Measurements from ENCODE around the gene TSC22D1. TPM values are rescaled to one million over a fixed set of nuclear protein-coding genes. Genes with fewer than 3 reads are reported as not detected.

Gene TSC22D1
- total and polyA plus RNA-seq, 2 of the 4 experiments (the other 2 are of a cell fraction) = 30.8 to 42.2 TPM

DNA sequence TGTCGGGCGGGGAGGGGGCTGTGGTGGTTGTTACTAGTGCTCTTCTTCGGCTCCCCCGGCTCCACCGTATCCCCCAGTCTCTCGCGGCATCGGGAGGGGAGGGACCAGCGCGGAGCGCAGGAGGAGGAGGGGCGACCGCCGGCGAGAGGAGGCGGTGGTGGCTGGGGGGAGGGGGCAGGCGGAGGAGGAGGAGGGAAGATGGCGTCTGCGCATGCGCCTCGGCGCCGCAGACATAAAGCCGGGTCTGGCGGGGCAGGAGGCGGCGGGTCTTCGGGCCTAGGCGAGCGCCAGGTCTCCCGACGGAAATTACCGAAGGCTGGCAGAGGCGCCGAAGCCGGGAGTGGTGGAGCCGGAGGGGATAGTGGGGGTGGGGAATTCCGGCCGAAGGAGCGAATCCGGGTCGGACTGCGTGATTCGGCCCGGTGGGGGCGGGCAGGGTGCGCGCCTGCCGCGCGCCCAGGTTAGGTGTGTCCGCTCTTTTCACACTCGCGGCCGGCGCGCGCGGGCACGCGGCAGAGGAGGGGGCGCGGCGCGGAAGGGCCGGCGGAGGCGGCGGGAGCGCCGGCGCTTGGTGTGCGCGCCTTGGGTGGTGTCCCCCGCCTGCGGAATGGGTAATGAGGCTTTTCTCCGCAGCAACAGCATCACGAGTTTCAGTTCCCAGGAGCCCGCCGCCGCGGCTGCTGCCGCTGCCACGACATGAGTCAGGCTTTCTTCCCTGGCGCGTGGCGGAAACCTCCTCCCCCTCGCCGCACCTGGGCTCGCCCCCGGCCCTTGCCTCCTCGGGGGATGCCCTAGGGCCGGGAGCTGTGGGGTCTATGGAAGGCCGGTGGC is 1.3 kb upstream of the TSC22D1 start (continued):
- TF ChIP-seq, protein P1, sequence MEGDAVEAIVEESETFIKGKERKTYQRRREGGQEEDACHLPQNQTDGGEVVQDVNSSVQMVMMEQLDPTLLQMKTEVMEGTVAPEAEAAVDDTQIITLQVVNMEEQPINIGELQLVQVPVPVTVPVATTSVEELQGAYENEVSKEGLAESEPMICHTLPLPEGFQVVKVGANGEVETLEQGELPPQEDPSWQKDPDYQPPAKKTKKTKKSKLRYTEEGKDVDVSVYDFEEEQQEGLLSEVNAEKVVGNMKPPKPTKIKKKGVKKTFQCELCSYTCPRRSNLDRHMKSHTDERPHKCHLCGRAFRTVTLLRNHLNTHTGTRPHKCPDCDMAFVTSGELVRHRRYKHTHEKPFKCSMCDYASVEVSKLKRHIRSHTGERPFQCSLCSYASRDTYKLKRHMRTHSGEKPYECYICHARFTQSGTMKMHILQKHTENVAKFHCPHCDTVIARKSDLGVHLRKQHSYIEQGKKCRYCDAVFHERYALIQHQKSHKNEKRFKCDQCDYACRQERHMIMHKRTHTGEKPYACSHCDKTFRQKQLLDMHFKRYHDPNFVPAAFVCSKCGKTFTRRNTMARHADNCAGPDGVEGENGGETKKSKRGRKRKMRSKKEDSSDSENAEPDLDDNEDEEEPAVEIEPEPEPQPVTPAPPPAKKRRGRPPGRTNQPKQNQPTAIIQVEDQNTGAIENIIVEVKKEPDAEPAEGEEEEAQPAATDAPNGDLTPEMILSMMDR (conservative IDR thresholded peaks at IDR 0.05; ENCODE audit: low read depth, low read length) = no peak
- TF ChIP-seq CHD1 (IDR thresholded peaks at IDR 0.05; ENCODE audit: low read depth, low read length) (no peak), FOS (IDR thresholded peaks at IDR 0.05; ENCODE audit: low read depth, low read length) (peak; percentile 29; the same call in 1 of the 2 replicates)

All from IMR-90 (cell line).